GM19025 (cell line): ENCODE results near the gene SCD5.

Experiments used
- ATAC-seq: cut with Tn5 transposase; IDR thresholded peaks from one replicate; pipeline ENCODE4 v1.9.1; 2021; ENCODE audit warnings: mild to moderate bottlenecking, low read depth, moderate library complexity; ENCODE audit not compliant: unreplicated experiment

SCD5 gene

DNA sequence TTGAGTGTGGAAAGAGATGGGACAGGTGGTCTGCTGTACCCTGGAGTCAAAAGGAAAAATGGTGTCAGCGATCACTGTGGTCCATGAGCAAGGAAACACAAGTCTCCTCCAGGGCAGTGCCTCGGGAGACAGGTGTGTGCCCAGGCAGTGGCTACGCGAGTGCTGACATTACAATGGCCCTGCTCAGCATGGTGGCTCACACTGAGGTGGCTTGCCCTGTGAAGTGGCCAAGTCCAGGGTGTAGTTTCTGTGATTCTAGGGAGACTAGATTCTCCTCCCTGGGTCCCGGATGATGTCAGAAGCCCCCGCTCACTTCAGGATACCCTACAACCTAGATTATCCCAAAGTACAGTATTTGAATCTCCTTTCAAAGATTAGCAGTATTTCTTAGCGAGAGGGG is 192.0 kb downstream of the SCD5 start:
- ATAC-seq: no peak

DNA sequence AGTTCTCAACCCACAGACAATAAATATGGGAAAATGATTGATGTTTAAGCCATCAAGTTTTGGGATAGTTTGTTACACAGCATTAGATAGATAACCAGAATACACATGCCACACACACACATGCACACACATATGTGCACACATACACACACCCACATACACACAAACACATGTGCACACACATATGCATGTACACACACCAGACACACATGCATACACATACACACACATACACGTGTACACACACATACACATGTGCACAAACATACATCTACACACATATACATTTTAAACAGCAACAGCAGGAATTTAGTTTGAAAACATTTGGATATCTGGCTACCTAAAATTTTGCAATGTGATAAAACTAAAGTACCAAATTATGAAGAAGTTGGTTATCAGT is 194.1 kb downstream of the SCD5 start:
- no peak for ATAC-seq

DNA sequence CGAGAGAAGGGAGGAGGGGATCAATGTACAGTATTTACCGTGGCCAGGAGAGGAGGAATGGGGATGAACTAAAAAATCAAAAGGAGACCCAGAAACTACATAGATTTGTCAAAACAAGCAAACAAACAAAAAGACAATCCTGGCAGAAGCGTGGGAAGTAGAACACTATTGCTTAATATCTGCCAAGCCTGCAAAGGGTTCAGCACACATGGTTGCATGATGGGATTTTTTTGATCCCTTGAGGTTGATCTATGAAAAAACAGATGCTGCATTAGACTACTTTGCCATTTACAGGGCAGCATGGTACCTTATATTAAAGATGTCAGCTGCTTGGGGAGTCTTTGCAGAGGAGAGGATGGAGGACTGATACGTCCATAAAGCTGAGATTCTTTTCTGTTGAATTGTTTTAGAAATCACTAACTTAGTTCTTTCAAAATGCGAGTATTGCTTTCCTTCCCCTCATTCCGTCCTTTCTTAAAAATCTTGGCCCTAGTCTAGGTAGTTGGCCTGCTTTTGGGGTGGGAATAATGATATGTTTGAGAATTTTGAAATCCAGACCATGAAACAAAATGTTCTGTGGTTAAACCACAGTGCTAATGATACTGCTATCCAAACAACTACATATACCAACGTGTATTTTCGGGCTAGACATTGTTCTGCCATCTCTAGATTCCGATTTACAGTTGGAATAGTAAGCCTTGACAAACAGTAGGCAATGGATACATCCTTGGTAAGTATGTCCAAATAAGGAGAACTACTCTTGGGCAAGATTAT is 197.2 kb downstream of the SCD5 start:
- no peak for ATAC-seq

DNA sequence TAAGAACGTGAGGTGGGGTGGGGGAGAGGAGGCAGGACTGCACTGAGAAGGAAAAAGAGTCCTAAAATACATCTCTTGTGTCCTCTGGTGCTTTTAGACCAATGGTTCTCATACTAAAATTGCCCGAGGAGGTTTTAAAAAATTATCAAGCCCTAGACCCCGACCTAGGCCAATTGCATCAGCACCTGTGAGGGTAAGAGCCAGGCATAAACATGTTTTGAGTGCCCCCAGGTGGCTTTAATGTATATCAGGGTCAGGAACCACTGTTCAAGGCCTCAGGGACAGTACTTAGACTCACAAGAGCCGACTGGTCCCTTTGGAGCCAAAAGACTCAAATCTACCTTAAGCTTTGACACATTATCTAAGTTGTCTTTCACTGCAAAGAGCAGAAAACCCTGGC is 199.3 kb downstream of the SCD5 start:
- no peak for ATAC-seq

DNA sequence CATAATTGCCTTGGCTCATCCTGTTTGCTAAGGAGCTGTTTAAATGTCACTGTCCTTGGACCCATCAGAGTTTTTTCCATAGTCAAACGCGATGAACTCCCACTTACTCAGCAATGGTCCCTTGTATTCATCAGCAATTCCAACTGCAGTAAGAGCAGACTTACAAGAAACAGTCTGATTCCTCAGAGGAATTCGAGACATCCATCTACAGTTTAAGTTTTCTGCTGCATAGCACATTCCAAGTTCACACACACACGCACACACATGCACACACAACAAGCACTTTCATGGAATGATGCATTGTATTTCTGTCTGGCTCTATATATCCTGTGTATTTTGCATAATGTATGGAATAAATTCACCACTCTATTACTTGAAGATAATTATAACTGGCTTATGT is 204.1 kb downstream of the SCD5 start:
- ATAC-seq: no peak

DNA sequence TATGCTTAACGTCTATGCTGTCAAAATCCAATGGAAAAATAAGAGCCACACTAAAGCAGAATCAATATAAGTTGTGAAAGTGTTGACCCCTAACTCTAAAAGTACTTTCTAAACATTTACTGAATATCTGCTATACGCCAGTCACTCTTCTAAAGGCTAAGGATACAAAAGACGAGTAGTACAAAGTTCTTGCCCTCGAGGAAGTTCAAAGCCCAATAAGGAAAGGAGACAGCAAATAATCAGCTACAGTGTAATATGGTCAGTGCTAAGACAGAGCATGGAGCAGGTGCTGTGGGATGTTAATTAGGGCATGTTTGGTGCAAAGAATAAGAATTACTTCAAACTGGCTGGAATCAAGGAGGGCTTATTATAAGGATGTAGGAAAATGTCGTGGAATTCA is 205.2 kb downstream of the SCD5 start:
- ATAC-seq: no peak

DNA sequence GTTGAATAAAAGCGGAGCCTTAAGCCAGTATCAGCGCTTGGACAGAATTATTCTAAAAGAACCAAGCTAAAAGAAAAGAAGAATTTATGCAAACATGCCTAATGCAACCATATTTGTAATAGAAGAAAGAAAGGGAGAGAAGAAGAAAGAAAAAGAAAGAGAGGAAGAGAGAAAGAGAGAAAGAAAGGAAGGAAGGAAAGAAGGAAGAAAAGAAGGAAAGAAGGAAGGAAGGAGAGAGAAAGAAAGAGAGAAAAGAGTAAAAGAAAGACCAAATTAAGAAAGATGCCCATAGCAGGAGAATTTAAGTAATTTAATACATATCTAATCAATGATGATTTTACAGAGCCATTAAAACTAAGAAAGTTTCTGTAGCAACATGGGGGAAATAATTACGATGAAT is 206.0 kb downstream of the SCD5 start:
- no peak for ATAC-seq

DNA sequence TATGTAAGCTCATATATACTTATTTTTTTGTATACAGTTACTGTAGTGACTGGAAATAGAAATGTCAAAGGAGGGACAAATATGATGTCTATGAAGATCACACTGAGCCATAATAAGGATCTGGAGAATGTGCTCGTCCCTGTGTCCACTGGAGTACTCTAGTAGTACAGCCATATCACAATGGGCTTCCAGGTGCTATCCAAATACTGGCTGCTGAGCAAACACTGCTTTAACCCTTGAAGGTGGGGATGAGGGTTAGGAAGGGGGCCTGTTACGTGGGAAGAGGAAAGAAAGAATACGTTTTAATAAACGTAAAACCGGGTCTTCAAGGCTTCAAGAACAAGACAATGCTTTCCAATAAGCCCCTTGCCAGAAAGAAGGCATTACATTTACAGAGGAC is 207.0 kb downstream of the SCD5 start:
- ATAC-seq: no peak

DNA sequence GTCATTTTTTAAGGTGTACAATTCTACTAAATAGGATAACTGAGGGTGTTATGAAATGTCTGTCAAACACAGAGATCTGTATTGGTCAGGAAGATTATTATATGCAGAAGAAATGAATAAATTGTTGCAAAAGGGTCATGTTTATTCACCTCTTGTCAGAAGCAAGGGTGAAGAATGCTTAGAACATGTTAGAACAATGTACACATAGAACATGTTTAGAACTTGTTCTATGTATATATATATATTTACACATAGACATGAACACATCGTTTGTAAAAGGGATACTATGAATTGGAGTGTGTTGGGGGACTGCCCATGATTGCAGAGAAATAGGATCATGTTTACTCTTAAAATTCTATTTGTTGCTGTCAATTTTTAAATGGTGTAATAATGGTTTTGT is 208.8 kb downstream of the SCD5 start:
- no peak for ATAC-seq

DNA sequence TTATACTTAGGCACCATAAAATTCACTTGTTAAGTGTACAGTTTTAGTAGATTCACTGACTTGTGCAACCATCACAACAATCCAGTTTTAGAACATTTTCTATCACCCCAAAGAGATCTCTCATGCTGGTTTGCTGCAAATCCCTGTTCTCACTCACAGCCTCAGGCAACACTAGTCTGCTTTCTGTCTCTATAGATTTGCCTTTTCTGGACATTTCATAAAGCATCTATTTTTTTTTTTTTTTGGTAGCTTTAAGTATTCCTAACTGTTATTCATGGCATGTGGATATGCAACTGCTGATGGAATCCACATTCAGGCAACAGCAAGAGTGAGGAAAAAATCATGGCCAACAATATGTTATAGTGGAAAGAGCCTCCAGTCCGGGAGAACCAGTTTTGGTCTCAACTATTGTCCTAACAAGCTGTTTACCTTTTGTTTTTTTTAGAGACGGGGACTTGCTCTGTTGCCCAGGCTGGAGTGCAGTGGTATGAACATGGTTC is 209.8 kb downstream of the SCD5 start:
- no peak for ATAC-seq

DNA sequence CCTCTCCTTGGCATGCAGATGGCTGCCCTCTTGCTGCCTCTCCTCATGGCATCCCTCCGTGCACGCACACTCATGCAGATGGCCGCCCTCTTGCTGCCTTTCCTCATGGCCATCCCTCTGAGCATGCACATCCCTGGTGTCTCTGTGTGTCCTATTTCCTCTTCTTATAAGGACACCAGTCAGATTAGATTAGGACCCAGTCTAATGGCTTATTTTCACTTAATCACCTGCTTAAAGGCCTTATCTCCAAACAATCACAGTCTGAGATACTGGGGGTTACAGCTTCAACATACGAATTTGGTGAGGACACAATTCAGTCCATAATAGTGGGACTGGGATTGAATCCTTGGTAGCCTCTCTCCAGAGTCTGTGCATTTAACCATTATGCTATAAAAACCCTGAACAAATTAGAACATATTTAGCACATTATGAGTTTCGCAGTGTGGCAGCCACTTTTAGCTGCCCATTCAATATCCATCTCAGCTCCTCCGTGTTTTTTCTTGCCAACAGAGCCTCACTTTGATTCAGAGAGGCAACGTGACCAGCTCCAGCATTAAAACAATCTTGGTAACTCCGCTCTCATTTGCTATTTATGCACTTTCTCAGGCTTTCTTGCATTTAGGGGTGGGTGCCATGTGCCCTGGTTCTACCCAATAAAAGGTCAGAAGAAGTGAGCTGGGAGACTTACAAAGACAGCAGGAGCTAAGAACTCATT is 210.6 kb downstream of the SCD5 start:
- ATAC-seq: no peak

DNA sequence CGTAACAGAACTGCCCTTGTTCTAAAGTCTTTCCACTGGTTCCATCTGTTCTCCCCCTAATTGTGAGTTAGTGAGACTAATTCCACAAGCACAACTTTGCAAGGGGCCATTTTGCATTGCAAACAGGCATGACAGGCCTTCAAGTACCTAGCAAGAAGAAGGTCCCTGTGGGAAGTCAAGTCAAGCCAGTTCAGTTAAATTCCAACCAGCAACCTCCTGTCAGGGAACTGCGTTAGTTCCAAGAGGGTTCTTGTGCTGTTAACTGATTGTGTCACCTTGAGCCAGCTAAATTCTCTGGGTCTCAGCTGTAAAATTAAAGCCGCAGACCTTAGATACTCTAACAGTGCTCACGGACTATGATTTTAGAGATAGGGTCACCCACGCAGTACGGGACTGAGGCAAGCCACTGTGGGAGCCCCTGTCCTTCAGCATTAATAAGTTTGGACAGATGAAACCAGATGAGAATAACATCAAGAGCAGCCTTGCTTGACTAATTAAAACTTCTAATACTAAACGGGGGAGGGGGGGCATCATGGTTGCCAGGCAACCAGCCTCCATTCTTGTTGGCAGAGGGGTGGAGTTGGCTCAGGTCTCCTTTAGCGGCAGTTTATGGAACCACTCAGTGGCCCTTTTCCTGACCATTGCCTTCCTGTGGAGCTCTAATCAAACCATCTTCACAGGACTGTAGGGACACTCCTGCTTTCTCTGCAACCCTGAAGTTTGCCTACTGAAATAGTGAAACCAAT is 212.7 kb downstream of the SCD5 start:
- no peak for ATAC-seq

DNA sequence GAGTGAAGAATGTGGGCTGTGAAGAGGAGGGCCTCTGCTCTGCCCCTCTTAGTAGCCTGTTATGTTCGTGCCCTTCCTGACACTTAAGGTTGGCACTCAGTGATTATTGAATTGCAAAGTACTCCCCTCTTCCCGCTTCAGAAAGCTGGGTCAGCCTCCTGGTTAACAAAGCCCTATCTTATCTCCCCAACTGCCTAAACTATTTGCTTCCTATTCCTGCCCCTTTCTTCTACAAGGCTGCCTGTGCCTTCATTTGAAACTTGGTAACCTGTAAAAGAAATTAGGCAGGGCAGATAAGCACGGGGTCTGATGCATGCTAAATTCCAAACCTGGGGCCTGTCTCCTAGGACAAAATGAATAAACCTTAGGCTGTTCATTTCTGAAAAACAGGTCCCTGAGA is 213.7 kb downstream of the SCD5 start:
- no peak for ATAC-seq

DNA sequence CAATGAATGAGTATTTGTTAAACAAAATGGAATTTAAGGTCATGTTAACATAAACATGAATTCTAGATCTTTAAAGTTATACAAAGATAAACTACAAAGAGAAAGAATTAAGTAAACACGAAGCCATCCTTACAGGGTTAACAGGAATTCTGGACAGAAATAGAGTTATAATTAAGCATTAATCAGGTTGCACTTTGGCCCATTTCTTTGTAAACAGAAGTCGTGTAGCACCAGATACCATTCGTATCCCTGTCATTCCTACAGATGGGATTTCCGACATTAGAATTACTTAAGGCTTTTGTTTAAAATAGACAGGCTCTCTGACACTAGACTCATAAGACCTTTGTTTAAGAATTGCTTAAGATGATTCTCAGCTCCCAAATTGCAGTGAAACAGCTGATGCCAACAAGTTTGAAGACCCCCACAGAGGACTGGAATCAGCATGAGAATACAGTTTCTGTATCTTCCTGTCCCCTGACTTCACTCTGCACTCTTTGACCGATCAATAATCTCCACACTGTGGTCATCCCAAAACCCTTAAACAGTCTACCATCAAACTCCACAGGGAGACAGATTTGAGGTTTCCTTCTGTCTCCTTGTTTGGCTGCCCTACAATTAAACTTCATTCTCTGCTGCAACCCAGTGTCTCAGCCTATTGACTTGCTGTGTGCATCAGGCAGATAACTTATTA is 214.6 kb downstream of the SCD5 start:
- ATAC-seq: no peak

DNA sequence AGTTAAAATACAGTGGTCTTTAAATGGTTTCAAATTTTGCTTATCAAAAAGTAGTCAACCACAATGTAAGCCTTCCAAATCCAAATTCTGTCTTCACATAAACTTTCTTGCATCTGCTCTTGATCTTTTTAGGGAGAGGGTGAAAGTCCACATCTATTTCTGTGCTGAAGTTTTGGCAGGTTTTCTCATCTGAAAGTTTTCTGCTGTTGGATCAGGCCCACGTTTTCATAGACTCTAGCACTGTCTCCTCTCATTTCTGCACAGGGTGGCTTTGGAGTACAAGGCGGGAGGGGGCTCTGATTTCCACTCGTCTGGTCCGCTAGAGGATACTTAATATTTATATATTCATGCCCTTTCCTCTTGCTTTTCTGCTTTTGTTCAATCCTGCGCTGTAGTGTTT is 218.7 kb downstream of the SCD5 start:
- no peak for ATAC-seq
